ENCODE results near the gene WWOX. TPM values are rescaled to one million over a fixed set of nuclear protein-coding genes. Genes with fewer than 3 reads are reported as not detected.
A peak's percentile ranks its signal among the peaks of the same experiment; 100 is the strongest.

WWOX gene
- total and polyA plus RNA-seq, 3 donors from 2014 or later, result 20.6 to 76.7 (median 64.1) TPM

DNA sequence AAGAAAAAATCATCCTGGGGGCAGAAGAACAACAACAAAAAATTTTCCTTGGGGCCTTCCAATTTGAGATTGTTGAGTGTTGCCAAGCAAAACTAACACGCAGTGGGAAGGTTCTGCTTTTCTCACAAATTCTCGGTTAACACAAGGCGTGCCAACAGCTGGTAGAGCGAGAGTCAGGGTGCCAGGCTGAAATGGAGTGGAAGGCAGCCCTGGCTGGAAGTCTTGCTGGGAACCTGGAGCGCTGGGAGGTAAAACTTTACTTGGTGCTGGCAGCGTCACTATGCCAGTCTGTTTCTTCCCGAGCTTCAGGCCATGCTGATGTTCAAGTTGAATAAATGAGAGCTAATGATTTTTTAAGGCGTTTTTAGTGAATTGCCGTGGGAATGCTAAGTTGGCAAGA is 189.4 kb downstream of the WWOX start:
- no peak for DNase-seq
- Histone ChIP-seq H3K27ac (no peak overlapping the region), H3K9me3 (no peaks in the 10 kb centered on the region), H3K36me3 (ENCODE audit: low read depth, missing control alignments) (no peaks in the 10 kb centered on the region), H3K4me3 (no peak overlapping the region), H3K4me1 (no peaks in the 10 kb centered on the region), H3K27me3 (no peaks in the 10 kb centered on the region)
- no peak for TF ChIP-seq POLR2A (IDR thresholded peaks at IDR 0.05)
- TF ChIP-seq, protein P1, sequence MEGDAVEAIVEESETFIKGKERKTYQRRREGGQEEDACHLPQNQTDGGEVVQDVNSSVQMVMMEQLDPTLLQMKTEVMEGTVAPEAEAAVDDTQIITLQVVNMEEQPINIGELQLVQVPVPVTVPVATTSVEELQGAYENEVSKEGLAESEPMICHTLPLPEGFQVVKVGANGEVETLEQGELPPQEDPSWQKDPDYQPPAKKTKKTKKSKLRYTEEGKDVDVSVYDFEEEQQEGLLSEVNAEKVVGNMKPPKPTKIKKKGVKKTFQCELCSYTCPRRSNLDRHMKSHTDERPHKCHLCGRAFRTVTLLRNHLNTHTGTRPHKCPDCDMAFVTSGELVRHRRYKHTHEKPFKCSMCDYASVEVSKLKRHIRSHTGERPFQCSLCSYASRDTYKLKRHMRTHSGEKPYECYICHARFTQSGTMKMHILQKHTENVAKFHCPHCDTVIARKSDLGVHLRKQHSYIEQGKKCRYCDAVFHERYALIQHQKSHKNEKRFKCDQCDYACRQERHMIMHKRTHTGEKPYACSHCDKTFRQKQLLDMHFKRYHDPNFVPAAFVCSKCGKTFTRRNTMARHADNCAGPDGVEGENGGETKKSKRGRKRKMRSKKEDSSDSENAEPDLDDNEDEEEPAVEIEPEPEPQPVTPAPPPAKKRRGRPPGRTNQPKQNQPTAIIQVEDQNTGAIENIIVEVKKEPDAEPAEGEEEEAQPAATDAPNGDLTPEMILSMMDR (IDR thresholded peaks at IDR 0.05), result no peak
- intact Hi-C loops (cut with DNase I; ENCODE audit: low total_unique reads), result no loop called here
- 76 to 86% methylated on average over 9 of the region's 9 CpGs for WGBS, 2 donors

DNA sequence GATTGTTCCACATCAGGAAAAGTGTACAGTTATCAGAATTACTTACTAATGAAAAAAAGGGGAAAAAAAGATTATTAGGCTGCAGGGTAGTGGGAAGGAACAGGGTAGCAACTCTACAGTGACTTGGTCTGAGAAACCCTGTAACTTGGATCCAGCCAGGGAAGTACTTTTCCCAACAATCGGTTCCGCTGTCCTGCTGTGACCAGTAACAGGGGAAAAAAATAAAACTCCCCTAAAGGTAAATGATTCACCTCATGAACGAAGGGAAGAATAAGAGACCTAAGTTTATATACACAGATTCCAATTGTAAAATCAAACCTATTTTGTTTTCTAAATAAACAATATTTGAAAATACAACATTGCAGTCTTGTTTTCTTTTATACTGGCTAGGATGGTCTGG is 189.9 kb downstream of the WWOX start:
- Histone ChIP-seq H3K27me3 (no peaks in the 10 kb centered on the region), H3K27ac (no peak overlapping the region), H3K9me3 (no peaks in the 10 kb centered on the region), H3K36me3 (ENCODE audit: low read depth, missing control alignments) (no peaks in the 10 kb centered on the region), H3K4me3 (no peak overlapping the region), H3K4me1 (no peaks in the 10 kb centered on the region)
- 56 to 87% methylated on average over 3 of the region's 3 CpGs for WGBS, 2 donors
- intact Hi-C loops (cut with DNase I; ENCODE audit: low total_unique reads), result no loop called here
- DNase-seq, result no peak
- TF ChIP-seq, protein P1 (IDR thresholded peaks at IDR 0.05), result no peak
- no peak for TF ChIP-seq POLR2A (IDR thresholded peaks at IDR 0.05)

DNA sequence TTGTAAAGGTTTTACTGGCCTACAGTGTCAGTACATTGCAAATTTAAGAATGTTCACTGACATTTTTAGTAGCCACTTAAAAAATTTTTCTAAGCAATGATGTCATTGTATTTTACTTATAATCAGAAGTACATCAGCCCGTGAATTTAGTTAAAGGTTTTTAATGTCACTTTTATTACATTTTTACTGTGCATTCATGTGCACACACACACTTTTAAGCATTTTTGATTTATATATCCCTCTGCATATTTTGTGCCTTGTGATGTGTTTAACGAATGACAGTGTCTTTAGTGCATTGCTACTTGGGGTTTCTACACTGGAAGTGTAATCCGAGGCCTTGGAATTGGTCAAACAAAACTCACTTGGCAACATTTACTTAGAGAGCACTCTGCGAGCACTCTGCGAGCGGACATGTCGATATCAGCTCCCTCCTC is 190.4 kb downstream of the WWOX start:
- DNase-seq, result no peak
- Histone ChIP-seq H3K4me3 (no peak overlapping the region), H3K9me3 (no peaks in the 10 kb centered on the region), H3K27ac (peak overlapping the region in 1 of 2 donors; percentile 15), H3K27me3 (no peaks in the 10 kb centered on the region), H3K4me1 (no peaks in the 10 kb centered on the region), H3K36me3 (ENCODE audit: low read depth, missing control alignments) (no peaks in the 10 kb centered on the region)
- 53 to 55% methylated on average over 7 of the region's 7 CpGs for WGBS, 2 donors
- intact Hi-C loops (cut with DNase I; ENCODE audit: low total_unique reads), result no loop called here
- TF ChIP-seq, protein P1 (IDR thresholded peaks at IDR 0.05), result no peak
- no peak for TF ChIP-seq POLR2A (IDR thresholded peaks at IDR 0.05)

DNA sequence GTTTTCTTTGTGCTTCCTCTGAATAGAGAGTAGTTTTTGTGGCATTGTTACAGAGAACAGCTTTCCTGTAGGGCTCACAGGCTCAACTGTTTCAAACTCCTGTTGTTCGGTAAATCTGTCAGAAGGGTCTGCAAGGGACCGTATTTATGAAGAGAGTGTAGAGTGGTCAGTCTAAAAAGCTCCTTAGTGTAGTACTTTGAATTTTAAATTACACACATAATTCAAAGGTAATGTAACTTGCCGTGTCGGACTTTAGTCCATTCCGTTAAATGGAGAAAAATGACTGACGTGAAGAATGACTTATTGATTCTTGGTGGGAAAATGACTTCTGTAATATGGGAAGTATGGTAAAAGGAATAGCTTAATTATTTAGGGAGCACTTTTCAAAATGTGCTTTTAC is 190.9 kb downstream of the WWOX start:
- WGBS, 2 donors, result 66 to 85% methylated on average over 6 of the region's 6 CpGs
- no peaks in the 10 kb centered on the region for H3K4me1 ChIP-seq
- DNase-seq, result no peak
- no peaks in the 10 kb centered on the region for H3K27me3 ChIP-seq
- H3K36me3 ChIP-seq (ENCODE audit: low read depth, missing control alignments), result no peaks in the 10 kb centered on the region
- no peaks in the 10 kb centered on the region for H3K9me3 ChIP-seq
- intact Hi-C loops (cut with DNase I; ENCODE audit: low total_unique reads), result no loop called here
- peak overlapping the region in 1 of 2 donors; percentile 15 for H3K27ac ChIP-seq
- TF ChIP-seq, protein P1 (IDR thresholded peaks at IDR 0.05), result no peak
- TF ChIP-seq POLR2A (IDR thresholded peaks at IDR 0.05), result no peak
- no peak overlapping the region for H3K4me3 ChIP-seq

DNA sequence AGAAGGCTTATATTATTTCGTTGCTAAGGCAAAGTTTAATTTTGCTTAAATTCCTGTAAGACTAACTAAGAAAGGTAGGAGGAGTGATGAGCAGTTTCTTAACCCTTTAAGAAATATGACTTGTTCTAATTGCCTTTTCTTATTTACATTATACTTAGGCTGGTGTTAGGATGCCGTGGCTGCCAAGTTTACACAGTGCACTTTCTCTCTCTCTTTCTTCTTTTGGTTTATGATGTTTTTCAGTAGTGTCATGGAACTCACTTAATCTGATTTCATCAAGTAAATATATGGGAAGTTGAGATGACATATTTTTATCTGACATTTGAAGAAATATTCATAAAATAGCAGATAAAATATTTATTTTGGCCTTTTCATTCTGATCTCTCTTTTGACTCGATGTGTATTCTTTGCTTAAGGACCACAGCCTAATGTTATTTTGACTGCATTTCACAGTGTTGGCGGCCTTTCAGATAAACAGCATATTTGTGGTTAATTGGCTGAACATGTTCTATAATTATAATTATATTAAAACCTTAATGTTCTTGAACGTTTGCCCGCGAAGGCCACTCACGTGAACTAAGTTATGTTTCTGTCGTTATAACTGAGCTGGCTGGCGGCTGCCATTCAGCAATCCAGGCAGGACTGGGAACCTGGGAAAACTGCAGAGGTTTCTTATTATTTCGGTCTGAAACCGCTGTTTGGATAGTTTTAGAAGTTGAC is 191.6 kb downstream of the WWOX start:
- Histone ChIP-seq H3K36me3 (ENCODE audit: low read depth, missing control alignments) (no peaks in the 10 kb centered on the region), H3K27me3 (no peaks in the 10 kb centered on the region), H3K27ac (no peak overlapping the region), H3K9me3 (no peaks in the 10 kb centered on the region), H3K4me1 (no peaks in the 10 kb centered on the region), H3K4me3 (no peak overlapping the region)
- 55 to 59% methylated on average over 12 of the region's 12 CpGs for WGBS, 2 donors
- peak; percentile 29 for DNase-seq
- intact Hi-C loops (cut with DNase I; ENCODE audit: low total_unique reads), result no loop called here
- TF ChIP-seq, protein P1 (IDR thresholded peaks at IDR 0.05), result no peak
- TF ChIP-seq POLR2A (IDR thresholded peaks at IDR 0.05), result no peak
